Measurements from ENCODE around the gene CYFIP1. TPM values are rescaled to one million over a fixed set of nuclear protein-coding genes. Genes with fewer than 3 reads are reported as not detected.

The CYFIP1 gene
- total RNA-seq, 1 experiment from 2014 or later = 143 TPM

GRCh38 chr15:22891426-22892210, 88.5 kb downstream of the CYFIP1 start:
- no TSS peak for BruUV-seq (replicated peaks)
- Histone ChIP-seq H3K36me3 (ENCODE audit: control insufficient read depth in 1 of 2, insufficient read depth in 2 of 2, low read length in 2 of 2) (peaks cover 11 to 16% of the 10 kb centered on the region in 2 experiments; a peak in 3 of 4 replicates), H3K4me3 (replicated peaks in 1 of 2; ENCODE audit: low read depth in 1 of 2, low read length in 2 of 2) (no peak overlapping the region), H2AFZ (ENCODE audit: low read depth, low read length, poor library complexity, severe bottlenecking) (no peak overlapping the region), H3K27ac (ENCODE audit: low read depth, low read length) (no peak overlapping the region), H3K79me2 (ENCODE audit: insufficient read depth, low read length) (no peaks in the 10 kb centered on the region), H3K9me2 (ENCODE audit: insufficient read depth) (no peaks in the 10 kb centered on the region), H3K27me3 (ENCODE audit: insufficient read depth, low read length) (no peaks in the 10 kb centered on the region), H4K20me1 (ENCODE audit: insufficient read depth) (no peaks in the 10 kb centered on the region), H3K9ac (ENCODE audit: low read length) (no peak overlapping the region), H3K4me2 (ENCODE audit: low read length) (no peak overlapping the region), H3K4me1 (ENCODE audit: control insufficient read depth in 1 of 2, insufficient read depth in 2 of 2, low read length in 2 of 2) (peaks cover 13 to 24% of the 10 kb centered on the region in 2 experiments), H3K9me3 (ENCODE audit: control insufficient read depth in 1 of 2, insufficient read depth in 1 of 2, low read depth in 1 of 2, low read length in 2 of 2) (no peaks in the 10 kb centered on the region)
- TF ChIP-seq EZH2phosphoT487 (IDR thresholded peaks at IDR 0.05; ENCODE audit: borderline replicate concordance) (no peak), REST (IDR thresholded peaks at IDR 0.05; ENCODE audit: low read depth) (no peak), SRF (IDR thresholded peaks at IDR 0.05; ENCODE audit: low read depth) (no peak), JUND (IDR thresholded peaks at IDR 0.05) (no peak), FOSL1 (IDR thresholded peaks at IDR 0.05; ENCODE audit: low read depth) (no peak), ZFX (IDR thresholded peaks at IDR 0.05) (no peak), ELF1 (IDR thresholded peaks at IDR 0.05; ENCODE audit: borderline replicate concordance, low read depth) (no peak), POLR2A (IDR thresholded peaks at IDR 0.05; ENCODE audit: borderline replicate concordance, extremely low read depth, insufficient read depth, insufficient read length) (no peak), CTCF (IDR thresholded peaks at IDR 0.05 in 2 of 3, conservative IDR thresholded peaks at IDR 0.05 in 1 of 3; ENCODE audit: borderline replicate concordance in 1 of 3, insufficient read depth in 1 of 3, low read depth in 2 of 3, low read length in 2 of 3) (no peak), TCF7L2 (IDR thresholded peaks at IDR 0.05; ENCODE audit: borderline replicate concordance, extremely low read depth, insufficient read depth, insufficient read length) (no peak), ZBTB33 (IDR thresholded peaks at IDR 0.05; ENCODE audit: extremely low read depth, insufficient replicate concordance, low read length) (no peak), ZNF274 (IDR thresholded peaks at IDR 0.05; ENCODE audit: low read depth, low read length) (no peak), POLR2AphosphoS5 (IDR thresholded peaks at IDR 0.05; ENCODE audit: low read depth, low read length) (no peak), MAX (IDR thresholded peaks at IDR 0.05) (no peak), SP1 (IDR thresholded peaks at IDR 0.05; ENCODE audit: low read depth) (no peak), SIN3A (IDR thresholded peaks at IDR 0.05; ENCODE audit: low read depth) (no peak), YY1 (IDR thresholded peaks at IDR 0.05; ENCODE audit: extremely low read depth, insufficient replicate concordance, low read depth, low read length) (no peak), EGR1 (IDR thresholded peaks at IDR 0.05; ENCODE audit: low read depth) (no peak)
- intact Hi-C loops (cut with micrococcal nuclease) = no loop called here
- CTCF ChIA-PET = no interaction called here
- ATAC-seq = no peak
- POLR2A ChIA-PET = no interaction called here
- RAD21 ChIA-PET (ENCODE audit: low non-redundant PET in 1 of 2, low total read pairs in 2 of 2, uncharacterized antibody in 2 of 2, unreplicated experiment in 2 of 2) = no interaction called here
- DNase-seq (ENCODE audit: low read depth, low spot score) = no peak

Measured in HCT116 (cell line).